Testis (tissue), 3 donors: ENCODE results near the gene CDCA8. TPM values are rescaled to one million over a fixed set of nuclear protein-coding genes. Genes with fewer than 3 reads are reported as not detected.

ENCODE experiments used
- DNase-seq: peaks from one replicate; pipeline ENCODE4 v3.0.0-alpha.2; 2019
- H3K27ac ChIP-seq, 2 donors: fragments of 200-600 bp; sonication (generic); one replicate each; pipeline ENCODE4 v1.5.1; 2019
- H3K27me3 ChIP-seq: fragments of 200-600 bp; sonication (generic); one replicate; pipeline ENCODE4 v1.5.1; 2019
- H3K36me3 ChIP-seq: fragments of 200-600 bp; sonication (generic); one replicate; pipeline ENCODE4 v1.5.1; 2017; ENCODE audit warnings: low read depth; ENCODE audit errors: missing control alignments
- H3K4me1 ChIP-seq: fragments of 200-600 bp; sonication (generic); one replicate; pipeline ENCODE4 v1.5.1; 2019
- H3K4me3 ChIP-seq, 2 donors: fragments of 200-600 bp; sonication (generic); one replicate each; pipeline ENCODE4 v1.5.1; 2017 to 2019
- H3K9me3 ChIP-seq: fragments of 200-600 bp; sonication (generic); one replicate; pipeline ENCODE4 v1.5.1; 2017
- CTCF ChIP-seq, 3 experiments: fragments of 450-650 bp in 2 of 3; fragments of 200-600 bp in 1 of 3; sonication (generic) in 1 of 3; IDR thresholded peaks; one replicate each; pipeline ENCODE4 v1.5.1; 2016 to 2019; ENCODE audit warnings: antibody characterized with exemption in 3 of 3, mild to moderate bottlenecking in 2 of 3, moderate library complexity in 1 of 3
- POLR2A ChIP-seq: fragments of 450-650 bp; IDR thresholded peaks from one replicate; pipeline ENCODE4 v1.6.1; 2017; ENCODE audit warnings: antibody characterized with exemption, mild to moderate bottlenecking, moderate library complexity
- WGBS, 2 donors: methylation state at CpG; one replicate each; pipeline ENCODE4 v1.1.5; 2018; 5-methylcytosine and 5-hydroxymethylcytosine counted together
- intact Hi-C: fragments of 100-400 bp; cut with DNase I; formaldehyde crosslinking; loops from one replicate; pipeline ENCODE4 v1.15.1; 2023; ENCODE audit warnings: low total_unique reads
- polyA plus RNA-seq: library from polyadenylated mRNA; stranded (reverse); fragments of 350-450 nt; fragmentation: Illumina TruSeq; extraction: RNeasy Lipid Tissue Mini Kit (QIAGEN cat#74804); gene quantifications from one replicate; pipeline ENCODE4 v1.2.3, GENCODE V29; 2014; ENCODE audit warnings: low read depth, low replicate concordance; ENCODE audit not compliant: insufficient read depth
- total RNA-seq, 2 donors: library from RNA; depleted of rRNA; stranded (reverse); fragments of >200 nt; gene quantifications; one replicate each; pipeline ENCODE4 v1.2.3, GENCODE V29; 2016

Gene CDCA8
- total and polyA plus RNA-seq, 3 donors from 2014 or later = 21.0 to 52.4 (median 28.1) TPM

- intact Hi-C loops = no loop called here
- no peak for DNase-seq
- H3K4me1 ChIP-seq = peaks cover 4% of the 10 kb centered on the region
- H3K9me3 ChIP-seq = no peaks in the 10 kb centered on the region
- H3K36me3 ChIP-seq = no peaks in the 10 kb centered on the region
- H3K4me3 ChIP-seq = no peak overlapping the region
- no peaks in the 10 kb centered on the region for H3K27me3 ChIP-seq
- WGBS, 2 donors = 81 to 86% methylated on average over 4 of the region's 4 CpGs
- H3K27ac ChIP-seq = no peak overlapping the region
- no peak for TF ChIP-seq CTCF (IDR thresholded peaks at IDR 0.05)
- TF ChIP-seq POLR2A = no peak
Observed at GRCh38 chr1:37728416-37728815, 36.1 kb downstream of the CDCA8 start.

- H3K9me3 ChIP-seq = no peaks in the 10 kb centered on the region
- no peak overlapping the region for H3K27ac ChIP-seq
- no peak for TF ChIP-seq CTCF (IDR thresholded peaks at IDR 0.05)
- no peak for TF ChIP-seq POLR2A
- no peak overlapping the region for H3K4me3 ChIP-seq
- intact Hi-C loops = no loop called here
- no peaks in the 10 kb centered on the region for H3K36me3 ChIP-seq
- 76 to 84% methylated on average over 5 of the region's 5 CpGs for WGBS, 2 donors
- no peak for DNase-seq
- no peaks in the 10 kb centered on the region for H3K27me3 ChIP-seq
- H3K4me1 ChIP-seq = peaks cover 4% of the 10 kb centered on the region
Observed at GRCh38 chr1:37730376-37730775, 38.1 kb downstream of the CDCA8 start.

GRCh38 chr1:37731312-37732019, 39.1 kb downstream of the CDCA8 start:
- Histone ChIP-seq H3K4me3 (no peak overlapping the region), H3K27ac (no peak overlapping the region), H3K9me3 (no peaks in the 10 kb centered on the region), H3K4me1 (no peaks in the 10 kb centered on the region), H3K36me3 (no peaks in the 10 kb centered on the region), H3K27me3 (no peaks in the 10 kb centered on the region)
- 89 to 90% methylated on average over 15 of the region's 15 CpGs for WGBS, 2 donors
- DNase-seq = no peak
- intact Hi-C loops = no loop called here
- no peak for TF ChIP-seq POLR2A
- TF ChIP-seq CTCF (IDR thresholded peaks at IDR 0.05) = no peak

GRCh38 chr1:37732111-37732780, 39.9 kb downstream of the CDCA8 start:
- H3K9me3 ChIP-seq = no peaks in the 10 kb centered on the region
- WGBS, 2 donors = 84 to 85% methylated on average over 12 of the region's 12 CpGs
- no peak for DNase-seq
- no peaks in the 10 kb centered on the region for H3K4me1 ChIP-seq
- TF ChIP-seq CTCF (IDR thresholded peaks at IDR 0.05) = no peak
- no peak for TF ChIP-seq POLR2A
- H3K4me3 ChIP-seq = no peak overlapping the region
- no peaks in the 10 kb centered on the region for H3K27me3 ChIP-seq
- H3K27ac ChIP-seq = no peak overlapping the region
- H3K36me3 ChIP-seq = no peaks in the 10 kb centered on the region
- intact Hi-C loops = no loop called here
